IMR-90 (cell line): ENCODE results near the gene RYR1. TPM values are rescaled to one million over a fixed set of nuclear protein-coding genes. Genes with fewer than 3 reads are reported as not detected.

Experiments used
- ATAC-seq: fragments of 200-7000 bp; cut with Tn5 transposase; 2 replicates; pipeline ENCODE4 v1.9.1; 2020; ENCODE audit warnings: low read depth, mild to moderate bottlenecking, moderate library complexity
- BruUV-seq: library from RNA; stranded (reverse); fragments of 400-500 nt; replicated peaks from 2 replicates; lab custom pipeline; 2021; lab: Mats Ljungman, UMichigan
- CTCF ChIA-PET: fragments of 300-600 bp; formaldehyde crosslinking; extraction: SDS; loops from one replicate; lab custom pipeline; 2021; ENCODE audit warnings: antibody characterized with exemption; lab: Yijun Ruan, JAX
- POLR2A ChIA-PET: fragments of 300-600 bp; sonication (Branson Sonifier 250); formaldehyde crosslinking; loops from one replicate; lab custom pipeline; 2022; ENCODE audit warnings: antibody characterized with exemption; ENCODE audit not compliant: unreplicated experiment; lab: Charles Lee
- DNase-seq: peaks from one replicate; pipeline ENCODE4 v3.0.0; 2013
- H2AFZ ChIP-seq: replicated peaks from 2 replicates; pipeline ENCODE3; 2013; ENCODE audit warnings: low read length, mild to moderate bottlenecking; ENCODE audit not compliant: poor library complexity
- H2AK5ac ChIP-seq: 2 replicates; pipeline ENCODE4 v1.6.1; 2013; ENCODE audit warnings: low read depth, low read length, inconsistent platforms
- H2AK9ac ChIP-seq: replicated peaks from 2 replicates; pipeline ENCODE3; 2013; ENCODE audit warnings: mild to moderate bottlenecking, low read depth, low read length, moderate library complexity; ENCODE audit not compliant: poor library complexity
- H2BK120ac ChIP-seq: 2 replicates; pipeline ENCODE4 v1.6.1; 2013; ENCODE audit warnings: low read depth, low read length, inconsistent platforms
- H2BK15ac ChIP-seq: 3 replicates; pipeline ENCODE4 v1.6.1; 2013; ENCODE audit warnings: low read depth, low read length, inconsistent platforms
- H2BK20ac ChIP-seq: 2 replicates; pipeline ENCODE4 v1.6.1; 2013; ENCODE audit warnings: low read depth, mild to moderate bottlenecking, inconsistent platforms, low read length, moderate library complexity
- H2BK5ac ChIP-seq: 2 replicates; pipeline ENCODE4 v1.6.1; 2013; ENCODE audit warnings: mild to moderate bottlenecking, low read depth, low read length, inconsistent platforms; ENCODE audit not compliant: poor library complexity, severe bottlenecking
- H3K14ac ChIP-seq: replicated peaks from 2 replicates; pipeline ENCODE4 v1.6.1; 2013; ENCODE audit warnings: low read depth, low read length, inconsistent platforms
- H3K18ac ChIP-seq: 2 replicates; pipeline ENCODE4 v1.6.1; 2013; ENCODE audit warnings: low read depth, low read length, control low read depth
- H3K23ac ChIP-seq: 2 replicates; pipeline ENCODE4 v1.6.1; 2013; ENCODE audit warnings: low read depth, low read length, inconsistent platforms
- H3K27ac ChIP-seq: 2 replicates; pipeline ENCODE4 v1.5.1; 2013; ENCODE audit warnings: mild to moderate bottlenecking, control low read depth, low read length; ENCODE audit not compliant: insufficient read depth
- H3K27me3 ChIP-seq: 2 replicates; pipeline ENCODE4 v1.6.1; 2013; ENCODE audit warnings: low read length; ENCODE audit not compliant: control insufficient read depth, insufficient read depth
- H3K36me3 ChIP-seq: 2 replicates; pipeline ENCODE4 v1.6.1; 2013; ENCODE audit warnings: low read length, mixed read lengths; ENCODE audit not compliant: control insufficient read depth, insufficient read depth
- H3K4ac ChIP-seq: 2 replicates; pipeline ENCODE4 v1.6.1; 2013; ENCODE audit warnings: low read depth, low read length, inconsistent platforms
- H3K4me1 ChIP-seq: 2 replicates; pipeline ENCODE4 v1.6.1; 2013; ENCODE audit warnings: low read length, mixed read lengths; ENCODE audit not compliant: control insufficient read depth, insufficient read depth
- H3K4me2 ChIP-seq: 2 replicates; pipeline ENCODE4 v1.6.1; 2013; ENCODE audit warnings: low read depth, mild to moderate bottlenecking, control low read depth, low read length, moderate library complexity
- H3K4me3 ChIP-seq: 2 replicates; pipeline ENCODE4 v1.5.1; 2013; ENCODE audit warnings: low read depth, mild to moderate bottlenecking, control low read depth, low read length, moderate library complexity; ENCODE audit not compliant: insufficient read depth
- H3K56ac ChIP-seq: 2 replicates; pipeline ENCODE4 v1.6.1; 2013; ENCODE audit warnings: low read length, inconsistent platforms; ENCODE audit not compliant: insufficient read depth; ENCODE audit errors: extremely low read depth
- H3K79me1 ChIP-seq, 2 experiments: 2 replicates each; pipeline ENCODE4 v1.6.1; 2013; ENCODE audit warnings: low read length in 2 of 2, inconsistent platforms in 1 of 2, low read depth in 1 of 2
- H3K9ac ChIP-seq: 2 replicates; pipeline ENCODE4 v1.6.1; 2013; ENCODE audit warnings: low read depth, low read length, control low read depth
- H3K9me1 ChIP-seq: 2 replicates; pipeline ENCODE4 v1.6.1; 2013; ENCODE audit warnings: low read length, inconsistent platforms; ENCODE audit not compliant: insufficient read depth
- H3K9me3 ChIP-seq: 2 replicates; pipeline ENCODE4 v1.6.1; 2013; ENCODE audit warnings: low read length; ENCODE audit not compliant: control insufficient read depth, insufficient read depth
- H4K20me1 ChIP-seq: 2 replicates; pipeline ENCODE4 v1.6.1; 2013; ENCODE audit warnings: low read length, inconsistent platforms; ENCODE audit not compliant: insufficient read depth
- H4K5ac ChIP-seq: 2 replicates; pipeline ENCODE4 v1.6.1; 2013; ENCODE audit warnings: mild to moderate bottlenecking, low read depth, low read length, control low read depth
- H4K8ac ChIP-seq, 2 experiments: 2 replicates each; pipeline ENCODE4 v1.6.1; 2013; ENCODE audit warnings: low read depth in 2 of 2, low read length in 2 of 2, control low read depth in 1 of 2, inconsistent platforms in 1 of 2
- H4K91ac ChIP-seq: 2 replicates; pipeline ENCODE4 v1.6.1; 2013; ENCODE audit warnings: low read depth, low read length, inconsistent platforms; ENCODE audit not compliant: insufficient read depth
- BHLHE40 ChIP-seq: fragments of 150-350 bp; IDR thresholded peaks from 2 replicates; pipeline ENCODE4 v1.6.1; 2016; ENCODE audit warnings: mild to moderate bottlenecking, low read depth, low read length
- CEBPB ChIP-seq: IDR thresholded peaks from 2 replicates; pipeline ENCODE4 v1.6.1; 2012; ENCODE audit warnings: low read depth, low read length, improper control_type of control experiment
- CHD1 ChIP-seq: IDR thresholded peaks from 2 replicates; pipeline ENCODE4 v1.6.1; 2012; ENCODE audit warnings: low read depth, low read length, improper control_type of control experiment
- FOS ChIP-seq: fragments of 150-350 bp; IDR thresholded peaks from 2 replicates; pipeline ENCODE4 v1.6.1; 2016; ENCODE audit warnings: low read depth, low read length
- MAFK ChIP-seq: IDR thresholded peaks from 2 replicates; pipeline ENCODE4 v1.6.1; 2012; ENCODE audit warnings: low read depth, low read length, improper control_type of control experiment
- MXI1 ChIP-seq: IDR thresholded peaks from 2 replicates; pipeline ENCODE4 v1.6.1; 2012; ENCODE audit warnings: low read depth, mild to moderate bottlenecking, low read length, moderate library complexity, borderline replicate concordance
- NFE2L2 ChIP-seq: fragments of 150-350 bp; IDR thresholded peaks from 2 replicates; pipeline ENCODE4 v1.6.1; 2016; ENCODE audit warnings: low read depth, mild to moderate bottlenecking, low read length
- RAD21 ChIP-seq: IDR thresholded peaks from 2 replicates; pipeline ENCODE4 v1.6.1; 2012; ENCODE audit warnings: low read length, improper control_type of control experiment
- RCOR1 ChIP-seq: IDR thresholded peaks from 2 replicates; pipeline ENCODE4 v1.6.1; 2012; ENCODE audit warnings: mild to moderate bottlenecking, low read length, improper control_type of control experiment; ENCODE audit not compliant: insufficient replicate concordance
- RFX5 ChIP-seq: IDR thresholded peaks from 2 replicates; pipeline ENCODE4 v1.8.0; 2012; ENCODE audit warnings: low read depth, mild to moderate bottlenecking, low read length, moderate library complexity
- SMC3 ChIP-seq: fragments of 150-350 bp; IDR thresholded peaks from 2 replicates; pipeline ENCODE4 v1.6.1; 2016; ENCODE audit warnings: low read depth, mild to moderate bottlenecking, antibody characterized with exemption, low read length, moderate library complexity
- WGBS, 2 experiments: methylation state at CpG; one replicate each; pipeline versions ENCODE4 v1.1.5 to v1.1.7; 2013; ENCODE audit warnings: missing lambda C conversion rate in 2 of 2; ENCODE audit not compliant: insufficient read length in 1 of 2; ENCODE audit errors: extremely low coverage in 2 of 2; 5-methylcytosine and 5-hydroxymethylcytosine counted together
- dilution Hi-C: fragments of 300-500 bp; cut with HindIII; formaldehyde crosslinking; loops from one replicate; pipeline ENCODE4 v1.14.3; 2018; ENCODE audit warnings: low sequenced_read_pairs; ENCODE audit not compliant: unreplicated experiment
- in situ Hi-C: fragments of 300-500 bp; cut with MboI; formaldehyde crosslinking; loops from 3 replicates; pipeline ENCODE4 v1.14.3; 2019; ENCODE audit warnings: low sequenced_read_pairs, inconsistent platforms, mixed read lengths
- intact Hi-C: fragments of 100-400 bp; cut with micrococcal nuclease; formaldehyde crosslinking; loops from 2 replicates; pipeline ENCODE4 v1.10.0; 2022
- polyA plus RNA-seq, 3 experiments: library from polyadenylated mRNA; depleted of rRNA; stranded (reverse); fragments of >200 nt; gene quantifications; 2 replicates each; pipeline ENCODE4 v1.2.3, GENCODE V29; 2012; ENCODE audit warnings: low replicate concordance in 1 of 3
- total RNA-seq: library from RNA; depleted of rRNA; stranded (reverse); fragments of >200 nt; gene quantifications from 2 replicates; pipeline ENCODE4 v1.2.3, GENCODE V29; 2012
- TF ChIP-seq, protein P1 (sequence below): fragments of 150-350 bp; IDR thresholded peaks from 2 replicates; pipeline ENCODE4 v1.6.1; 2016; ENCODE audit warnings: low read depth, mild to moderate bottlenecking, low read length, moderate library complexity, borderline replicate concordance
- TF ChIP-seq, protein P2 (sequence below): conservative IDR thresholded peaks from 2 replicates; pipeline ENCODE4 v1.5.1; 2012; ENCODE audit warnings: mild to moderate bottlenecking, low read depth, low read length, improper control_type of control experiment
- TF ChIP-seq, protein P3 (sequence below): fragments of 150-350 bp; IDR thresholded peaks from 2 replicates; pipeline ENCODE4 v1.6.1; 2017; ENCODE audit warnings: mild to moderate bottlenecking, antibody characterized with exemption, low read length, low read depth

RYR1 gene
- total and polyA plus RNA-seq, 2 of the 4 experiments (the other 2 are of a cell fraction) = not detected

DNA sequence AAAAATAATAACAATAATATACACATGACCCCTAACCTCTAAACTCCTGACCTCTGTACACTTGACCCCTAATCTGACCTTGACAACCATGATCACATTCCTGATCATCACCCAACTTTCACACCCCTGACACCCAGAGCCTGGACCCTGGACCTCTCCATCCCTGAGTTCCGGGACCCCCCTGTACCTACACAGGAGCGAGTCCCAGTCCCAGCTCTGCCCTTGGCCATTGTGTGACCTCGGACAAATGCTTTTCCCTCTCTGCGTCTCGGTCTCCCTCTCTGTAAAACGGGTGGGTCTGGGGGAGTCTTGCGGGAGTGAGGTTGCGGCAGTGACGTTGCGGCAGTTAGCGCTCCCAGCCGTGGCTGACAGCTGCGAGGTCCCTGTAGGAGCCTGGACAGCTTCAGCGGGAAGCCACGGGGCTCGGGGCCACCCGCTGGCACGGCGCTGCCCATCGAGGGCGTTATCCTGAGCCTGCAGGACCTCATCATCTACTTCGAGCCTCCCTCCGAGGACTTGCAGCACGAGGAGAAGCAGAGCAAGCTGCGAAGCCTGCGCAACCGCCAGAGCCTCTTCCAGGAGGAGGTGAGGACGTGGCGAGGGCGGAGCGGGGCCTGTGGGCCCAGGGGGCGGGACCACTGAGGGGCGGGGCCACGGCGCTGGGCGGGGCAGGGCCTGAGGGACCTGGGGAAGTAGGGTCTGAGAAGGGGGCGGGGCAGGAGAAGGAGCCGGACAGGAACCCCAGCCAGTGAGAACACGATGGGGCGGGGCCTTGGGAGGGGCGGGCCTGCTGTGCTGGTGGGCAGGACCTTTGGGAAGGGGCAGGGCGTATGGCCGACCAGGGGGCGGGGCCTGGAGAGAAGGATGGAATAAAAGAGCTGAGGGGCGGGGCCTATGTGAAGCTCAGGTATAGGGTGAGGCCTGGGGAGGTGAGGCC is 19.2 kb downstream of the RYR1 start:
- Histone ChIP-seq H3K79me1 (no peaks in the 10 kb centered on the region), H3K56ac (no peak overlapping the region), H3K9me3 (no peaks in the 10 kb centered on the region), H2AFZ (no peak overlapping the region), H3K18ac (no peak overlapping the region), H2BK5ac (no peak overlapping the region), H2BK15ac (no peak overlapping the region), H4K20me1 (no peaks in the 10 kb centered on the region), H3K23ac (no peak overlapping the region), H3K14ac (no peak overlapping the region), H3K36me3 (no peaks in the 10 kb centered on the region), H4K5ac (no peak overlapping the region), H2BK120ac (no peak overlapping the region), H4K91ac (no peak overlapping the region), H3K4me1 (no peaks in the 10 kb centered on the region), H3K4ac (no peak overlapping the region), H3K27ac (no peak overlapping the region), H3K4me2 (no peak overlapping the region), H2AK9ac (no peak overlapping the region), H2BK20ac (no peak overlapping the region), H3K9me1 (no peaks in the 10 kb centered on the region), H3K9ac (no peak overlapping the region), H2AK5ac (no peak overlapping the region), H3K27me3 (peaks cover 3% of the 10 kb centered on the region; the same call in 1 of the 2 replicates), H3K4me3 (no peak overlapping the region), H4K8ac (no peak overlapping the region)
- ChIA-PET CTCF (interaction anchor here (0.6 kb wide), 1 partner anchor 457 kb away, joined by 8 read pairs; no protein-coding TSS in a partner anchor), POLR2A (no interaction called here)
- dilution Hi-C loops (no loop called here), intact Hi-C loops (no loop called here), in situ Hi-C loops (loop anchor here (25.0 kb wide), 1 partner anchor 760 kb away; the partner anchor contains the start of gene SYCN)
- DNase-seq (no peak), ATAC-seq (no peak)
- BruUV-seq = no TSS peak
- 80% methylated on average over 5 of the region's 45 CpGs; no CpG with 5 or more reads in 1 of the 2 experiments for WGBS, 2 experiments
- TF ChIP-seq MAFK (no peak), CHD1 (no peak), MXI1 (no peak), FOS (no peak), RFX5 (no peak), CEBPB (no peak), NFE2L2 (no peak), SMC3 (no peak), RCOR1 (no peak), RAD21 (no peak), BHLHE40 (no peak)
- TF ChIP-seq, protein P1, sequence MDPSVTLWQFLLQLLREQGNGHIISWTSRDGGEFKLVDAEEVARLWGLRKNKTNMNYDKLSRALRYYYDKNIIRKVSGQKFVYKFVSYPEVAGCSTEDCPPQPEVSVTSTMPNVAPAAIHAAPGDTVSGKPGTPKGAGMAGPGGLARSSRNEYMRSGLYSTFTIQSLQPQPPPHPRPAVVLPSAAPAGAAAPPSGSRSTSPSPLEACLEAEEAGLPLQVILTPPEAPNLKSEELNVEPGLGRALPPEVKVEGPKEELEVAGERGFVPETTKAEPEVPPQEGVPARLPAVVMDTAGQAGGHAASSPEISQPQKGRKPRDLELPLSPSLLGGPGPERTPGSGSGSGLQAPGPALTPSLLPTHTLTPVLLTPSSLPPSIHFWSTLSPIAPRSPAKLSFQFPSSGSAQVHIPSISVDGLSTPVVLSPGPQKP = no peak
- TF ChIP-seq, protein P2, sequence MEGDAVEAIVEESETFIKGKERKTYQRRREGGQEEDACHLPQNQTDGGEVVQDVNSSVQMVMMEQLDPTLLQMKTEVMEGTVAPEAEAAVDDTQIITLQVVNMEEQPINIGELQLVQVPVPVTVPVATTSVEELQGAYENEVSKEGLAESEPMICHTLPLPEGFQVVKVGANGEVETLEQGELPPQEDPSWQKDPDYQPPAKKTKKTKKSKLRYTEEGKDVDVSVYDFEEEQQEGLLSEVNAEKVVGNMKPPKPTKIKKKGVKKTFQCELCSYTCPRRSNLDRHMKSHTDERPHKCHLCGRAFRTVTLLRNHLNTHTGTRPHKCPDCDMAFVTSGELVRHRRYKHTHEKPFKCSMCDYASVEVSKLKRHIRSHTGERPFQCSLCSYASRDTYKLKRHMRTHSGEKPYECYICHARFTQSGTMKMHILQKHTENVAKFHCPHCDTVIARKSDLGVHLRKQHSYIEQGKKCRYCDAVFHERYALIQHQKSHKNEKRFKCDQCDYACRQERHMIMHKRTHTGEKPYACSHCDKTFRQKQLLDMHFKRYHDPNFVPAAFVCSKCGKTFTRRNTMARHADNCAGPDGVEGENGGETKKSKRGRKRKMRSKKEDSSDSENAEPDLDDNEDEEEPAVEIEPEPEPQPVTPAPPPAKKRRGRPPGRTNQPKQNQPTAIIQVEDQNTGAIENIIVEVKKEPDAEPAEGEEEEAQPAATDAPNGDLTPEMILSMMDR = no peak
- TF ChIP-seq, protein P3, sequence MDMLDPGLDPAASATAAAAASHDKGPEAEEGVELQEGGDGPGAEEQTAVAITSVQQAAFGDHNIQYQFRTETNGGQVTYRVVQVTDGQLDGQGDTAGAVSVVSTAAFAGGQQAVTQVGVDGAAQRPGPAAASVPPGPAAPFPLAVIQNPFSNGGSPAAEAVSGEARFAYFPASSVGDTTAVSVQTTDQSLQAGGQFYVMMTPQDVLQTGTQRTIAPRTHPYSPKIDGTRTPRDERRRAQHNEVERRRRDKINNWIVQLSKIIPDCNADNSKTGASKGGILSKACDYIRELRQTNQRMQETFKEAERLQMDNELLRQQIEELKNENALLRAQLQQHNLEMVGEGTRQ = no peak
